HG03460 (cell line): ENCODE results near the gene CHTOP.
"Not testable (repeated sequence)": the region's sequence is repeated elsewhere in the genome, so short reads cannot be mapped to it uniquely, and the experiment has no call there.

Experiments used
- ATAC-seq: cut with Tn5 transposase; IDR thresholded peaks from one replicate; pipeline ENCODE4 v1.9.1; 2021; ENCODE audit not compliant: unreplicated experiment

The CHTOP gene, protein sequence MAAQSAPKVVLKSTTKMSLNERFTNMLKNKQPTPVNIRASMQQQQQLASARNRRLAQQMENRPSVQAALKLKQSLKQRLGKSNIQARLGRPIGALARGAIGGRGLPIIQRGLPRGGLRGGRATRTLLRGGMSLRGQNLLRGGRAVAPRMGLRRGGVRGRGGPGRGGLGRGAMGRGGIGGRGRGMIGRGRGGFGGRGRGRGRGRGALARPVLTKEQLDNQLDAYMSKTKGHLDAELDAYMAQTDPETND

GRCh38 chr1:153633754-153634665 is at the start of gene CHTOP:
TSS of gene CHTOP (plus strand) at chr1:153634066. CDS start at chr1:153636589, 2,523 bp downstream.
- ATAC-seq: peak; percentile 87

- no peak for ATAC-seq
Observed at GRCh38 chr1:153585006-153585405, 48.9 kb upstream of the CHTOP start.

DNA sequence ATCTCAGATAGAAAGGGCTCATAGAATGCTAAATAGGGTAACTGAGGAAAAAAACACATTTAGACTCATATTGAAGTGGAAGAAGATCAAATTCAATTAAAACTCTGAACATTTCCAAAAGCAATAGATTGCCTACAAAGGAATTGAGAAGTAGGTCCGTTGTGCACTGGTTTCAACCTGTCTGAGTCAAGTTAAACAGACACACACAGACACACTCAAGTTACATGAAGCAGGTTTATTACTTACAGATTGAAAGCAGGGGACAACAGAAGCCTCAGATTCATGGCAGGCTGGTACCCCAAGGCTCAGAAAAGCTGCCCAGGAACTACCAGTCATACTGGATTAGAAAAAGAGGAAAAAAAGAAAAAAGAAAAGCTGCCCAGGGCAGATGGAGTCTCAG is 47.5 kb upstream of the CHTOP start:
- no peak for ATAC-seq

DNA sequence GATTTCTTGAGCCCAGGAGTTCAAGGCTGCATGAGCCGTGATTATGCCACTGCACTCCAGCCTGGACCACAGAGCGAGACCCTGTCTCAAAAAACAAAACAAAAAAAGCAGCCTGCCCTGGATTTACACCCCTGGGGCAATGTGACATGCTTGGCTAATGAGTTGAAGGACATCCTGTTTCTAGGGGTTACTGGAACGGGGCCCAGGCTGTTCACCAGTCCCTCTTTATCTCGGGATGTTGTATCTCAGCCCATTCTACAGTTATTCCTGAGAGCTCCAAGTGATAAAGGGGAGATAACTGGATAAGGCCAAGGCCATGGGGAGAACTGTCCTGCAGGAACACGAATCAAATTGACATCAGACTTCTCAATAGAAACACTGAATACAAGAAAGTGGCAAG is 46.6 kb upstream of the CHTOP start:
- no peak for ATAC-seq

DNA sequence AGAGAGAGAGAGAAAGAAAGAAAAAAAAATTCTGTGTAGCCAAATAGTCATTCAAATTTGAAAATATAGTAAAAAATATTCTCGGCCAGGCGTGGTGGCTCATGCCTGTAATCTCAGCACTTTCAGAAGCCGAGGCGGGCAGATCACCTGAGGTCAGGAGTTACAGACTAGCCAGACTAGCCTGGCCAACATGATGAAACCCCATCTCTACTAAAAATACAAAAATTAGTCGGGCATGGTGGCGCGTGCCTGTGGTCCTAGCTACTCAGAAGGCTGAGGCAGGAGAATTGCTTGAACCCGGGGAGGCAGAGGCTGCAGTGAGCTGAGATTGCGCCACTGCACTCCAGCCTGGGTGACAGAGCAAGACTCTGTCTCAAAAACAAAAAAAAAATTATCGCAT is 45.8 kb upstream of the CHTOP start:
- ATAC-seq: not testable (repeated sequence)

GRCh38 chr1:153588482-153588881 is 45.4 kb upstream of the CHTOP start:
- ATAC-seq: no peak

DNA sequence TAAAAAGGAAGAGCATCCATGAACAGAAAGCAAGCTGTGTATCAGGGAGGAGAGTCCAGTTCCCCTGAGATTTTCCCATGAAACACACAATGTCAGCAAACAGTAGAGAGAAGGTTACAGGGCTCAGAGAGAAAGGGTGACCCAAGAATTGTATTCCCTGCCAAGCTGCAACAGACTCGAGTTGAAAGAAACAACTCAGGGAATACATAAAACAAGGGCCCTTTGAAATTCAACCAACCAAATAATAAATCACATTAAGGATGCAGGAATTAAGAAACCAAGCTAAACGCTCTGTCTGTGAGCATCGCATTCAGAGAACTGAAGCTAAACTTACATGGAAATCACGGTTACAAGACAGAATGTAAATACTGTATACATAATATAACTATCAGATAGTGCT is 41.1 kb upstream of the CHTOP start:
- no peak for ATAC-seq

GRCh38 chr1:153597206-153597605 is 36.7 kb upstream of the CHTOP start:
- ATAC-seq: no peak

DNA sequence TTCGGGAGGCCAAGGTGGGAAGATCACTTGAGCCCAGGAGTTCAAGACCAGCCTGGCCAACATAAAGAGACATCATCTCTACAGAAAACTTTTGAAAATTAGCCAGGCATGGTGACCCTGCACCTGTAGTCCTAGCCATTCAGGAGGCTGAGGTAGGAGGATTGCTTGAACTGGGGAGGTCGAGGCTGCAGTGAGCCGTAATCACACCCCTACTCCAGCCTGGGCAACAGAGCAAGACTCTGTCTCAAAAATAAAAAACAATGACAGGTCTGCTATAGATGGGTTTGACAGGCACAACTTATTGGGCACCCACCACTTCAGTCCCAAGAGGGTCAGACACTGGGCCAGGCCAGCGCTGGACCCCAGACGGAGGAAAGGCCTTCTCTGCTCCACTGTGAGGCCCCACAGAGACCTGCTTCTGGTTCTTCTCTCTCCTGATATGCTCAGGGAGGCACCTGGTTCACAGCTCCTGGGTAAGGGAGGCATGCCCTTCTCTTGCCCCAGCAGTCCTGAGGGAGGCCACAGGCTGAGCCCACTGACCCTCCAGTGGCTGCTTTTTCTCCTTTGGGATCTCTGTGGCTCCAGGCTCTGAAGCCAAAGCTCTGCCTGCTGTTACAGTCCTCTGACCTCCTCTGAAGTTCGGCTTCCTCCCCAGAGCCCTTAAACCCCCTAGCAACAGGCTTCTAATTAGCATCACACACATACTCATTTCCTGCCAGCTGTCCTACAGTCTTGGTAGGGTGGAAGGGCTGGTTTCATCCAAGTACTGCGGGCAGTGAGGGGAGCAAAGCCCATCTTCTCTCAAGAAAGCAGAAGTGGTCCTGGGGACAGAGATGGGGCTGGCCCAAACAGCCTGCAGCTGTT is 35.3 kb upstream of the CHTOP start:
- ATAC-seq: peak; percentile 97

GRCh38 chr1:153599847-153600246 is 34.0 kb upstream of the CHTOP start:
- no peak for ATAC-seq

DNA sequence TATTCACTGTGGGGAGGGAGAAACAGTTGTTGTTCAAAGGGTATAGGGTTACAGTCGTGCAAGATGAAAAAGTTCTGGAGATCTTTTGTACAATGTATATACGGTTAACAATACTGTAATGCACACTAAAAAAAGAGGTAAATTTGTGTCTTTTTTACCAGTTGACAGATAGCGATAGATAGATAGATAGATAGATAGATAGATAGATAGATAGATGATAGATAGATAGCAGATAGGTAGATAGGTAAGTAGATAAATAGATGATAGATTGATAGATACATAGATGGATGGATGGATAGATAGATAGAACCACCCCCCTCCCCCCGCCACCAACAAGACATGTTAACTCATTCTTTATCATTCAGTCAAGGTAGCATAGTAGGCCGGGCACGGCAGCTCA is 31.1 kb upstream of the CHTOP start:
- no peak for ATAC-seq

GRCh38 chr1:153606194-153606593 is 27.7 kb upstream of the CHTOP start:
- no peak for ATAC-seq

GRCh38 chr1:153607381-153607780 is 26.5 kb upstream of the CHTOP start:
- no peak for ATAC-seq

- ATAC-seq: no peak
Observed at GRCh38 chr1:153608089-153608682, 25.7 kb upstream of the CHTOP start.

- ATAC-seq: no peak
Observed at GRCh38 chr1:153608742-153609584, 24.9 kb upstream of the CHTOP start.

GRCh38 chr1:153609585-153609907 is 24.3 kb upstream of the CHTOP start:
- ATAC-seq: no peak

- ATAC-seq: no peak
Observed at GRCh38 chr1:153610334-153610733, 23.5 kb upstream of the CHTOP start.

DNA sequence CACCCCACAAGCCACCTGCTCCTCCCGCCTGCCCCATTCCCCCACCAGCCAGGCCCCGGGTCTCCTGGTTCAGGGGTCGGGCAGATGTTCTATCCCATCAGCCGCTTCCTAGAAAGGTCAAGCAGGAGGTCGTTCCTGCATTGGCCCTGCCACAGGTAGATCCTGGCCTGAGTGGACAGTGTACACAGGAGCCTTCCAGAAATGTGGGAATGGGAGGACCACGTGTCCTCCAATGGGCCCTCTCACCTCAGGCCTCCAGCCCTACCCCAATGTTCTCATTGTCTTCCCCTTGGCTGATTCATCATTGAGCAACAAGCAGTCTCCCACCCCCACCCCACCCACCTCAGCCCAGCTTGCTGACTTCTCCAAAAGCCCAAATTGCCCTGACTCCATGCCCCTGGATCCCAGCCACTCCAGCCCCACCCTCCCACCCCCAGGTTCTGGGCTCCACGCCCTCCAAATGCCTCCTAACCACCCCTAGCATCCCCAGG is 23.0 kb upstream of the CHTOP start:
- ATAC-seq: no peak

DNA sequence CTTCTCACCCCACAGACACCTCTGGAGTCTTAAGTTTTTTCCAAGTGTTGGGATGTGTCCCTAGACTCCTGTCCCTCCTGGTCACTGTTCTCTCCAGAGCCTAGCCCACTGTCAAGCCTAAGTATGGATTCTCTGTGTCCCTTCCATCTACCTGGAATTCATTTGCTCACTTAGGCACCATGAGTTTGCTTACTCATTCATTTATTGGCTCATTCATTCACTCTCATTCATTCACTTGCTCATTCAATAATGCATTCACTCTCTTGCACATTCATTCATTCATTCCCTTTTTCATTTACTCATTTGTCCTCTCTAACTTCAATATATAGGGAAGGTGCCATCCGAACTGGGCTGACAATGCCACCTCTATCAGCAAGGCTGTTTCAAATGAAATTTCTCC is 22.5 kb upstream of the CHTOP start:
- ATAC-seq: no peak

GRCh38 chr1:153612111-153612754 is 21.6 kb upstream of the CHTOP start:
- ATAC-seq: no peak
